HG02763 (cell line): ENCODE measurements around the gene ATP5MG.
"Not testable (repeated sequence)": the region's sequence is repeated elsewhere in the genome, so short reads cannot be mapped to it uniquely, and the experiment has no call there.

Source experiments
- ATAC-seq: cut with Tn5 transposase; IDR thresholded peaks from one replicate; pipeline ENCODE4 v1.9.1; 2021; ENCODE audit warnings: mild to moderate bottlenecking, moderate library complexity; ENCODE audit not compliant: unreplicated experiment

Gene ATP5MG

GRCh38 chr11:118401151-118401879, at the start of gene ATP5MG:
TSS of gene ATP5MG (plus strand) at chr11:118401606. CDS start at chr11:118401666, 60 bp downstream.
- ATAC-seq, result peak; percentile 64

- no peak for ATAC-seq
Measured at GRCh38 chr11:118353084-118353710, 48.2 kb upstream of the ATP5MG start.

- ATAC-seq, result no peak
Measured at GRCh38 chr11:118358071-118358470, 43.3 kb upstream of the ATP5MG start.

- ATAC-seq, result peak; percentile 83
Measured at GRCh38 chr11:118359295-118359958, 42.0 kb upstream of the ATP5MG start, which contains the start of gene UBE4A. TSS of gene UBE4A (plus strand) at chr11:118359600. CDS start at chr11:118365081, 5,481 bp downstream.

GRCh38 chr11:118364956-118365615, 36.3 kb upstream of the ATP5MG start:
- no peak for ATAC-seq

GRCh38 chr11:118366287-118366686, 35.1 kb upstream of the ATP5MG start:
- ATAC-seq, result no peak

- no peak for ATAC-seq
Measured at GRCh38 chr11:118370774-118371173, 30.6 kb upstream of the ATP5MG start.

- ATAC-seq, result no peak
Measured at GRCh38 chr11:118373263-118373662, 28.1 kb upstream of the ATP5MG start.

GRCh38 chr11:118373871-118374270, 27.5 kb upstream of the ATP5MG start:
- no peak for ATAC-seq

- no peak for ATAC-seq
Measured at GRCh38 chr11:118374729-118375128, 26.7 kb upstream of the ATP5MG start.

- no peak for ATAC-seq
Measured at GRCh38 chr11:118375978-118376377, 25.4 kb upstream of the ATP5MG start.

GRCh38 chr11:118379497-118379896, 21.9 kb upstream of the ATP5MG start:
- no peak for ATAC-seq

GRCh38 chr11:118380571-118380970, 20.8 kb upstream of the ATP5MG start:
- ATAC-seq, result no peak

GRCh38 chr11:118382954-118383353, 18.5 kb upstream of the ATP5MG start:
- no peak for ATAC-seq

GRCh38 chr11:118383657-118384056, 17.7 kb upstream of the ATP5MG start:
- ATAC-seq, result no peak

- no peak for ATAC-seq
Measured at GRCh38 chr11:118396097-118396501, 5.3 kb upstream of the ATP5MG start.

- ATAC-seq, result no peak
Measured at GRCh38 chr11:118397448-118397847, 4.0 kb upstream of the ATP5MG start.

- ATAC-seq, result no peak
Measured at GRCh38 chr11:118398791-118399559, 2.4 kb upstream of the ATP5MG start.

GRCh38 chr11:118401880-118402590, 629 bp downstream of the ATP5MG start:
- no peak for ATAC-seq

- not testable (repeated sequence) for ATAC-seq
Measured at GRCh38 chr11:118402594-118402993, 1.2 kb downstream of the ATP5MG start.
